Femur (tissue), 1 donor: ENCODE data around the gene MFAP2.
A peak's percentile ranks its signal among the peaks of the same experiment; 100 is the strongest.

ENCODE experiments used
- DNase-seq: peaks from one replicate; pipeline ENCODE4 v3.0.0-alpha.2; 2017

Gene MFAP2

DNA sequence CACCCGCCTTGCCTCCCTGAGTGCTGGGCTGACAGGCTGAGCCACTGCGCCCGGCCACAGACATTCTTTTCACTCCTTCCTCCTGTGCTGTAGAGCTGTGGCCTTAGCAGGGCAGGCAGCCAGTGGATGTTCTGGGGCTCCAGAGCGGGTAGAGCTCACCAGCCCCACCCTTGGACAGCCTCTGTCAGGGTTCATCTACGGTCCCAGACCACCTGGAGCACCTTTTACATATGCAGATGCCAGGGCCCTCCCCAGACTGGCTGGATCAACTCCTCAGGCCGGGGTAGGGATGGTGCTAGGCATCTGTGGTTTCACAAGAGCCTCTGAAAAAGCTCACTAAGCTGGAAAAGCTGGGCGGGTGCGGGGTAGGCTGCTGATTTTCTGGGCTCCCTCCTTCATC is 26.7 kb upstream of the MFAP2 start:
- DNase-seq, result no peak

DNA sequence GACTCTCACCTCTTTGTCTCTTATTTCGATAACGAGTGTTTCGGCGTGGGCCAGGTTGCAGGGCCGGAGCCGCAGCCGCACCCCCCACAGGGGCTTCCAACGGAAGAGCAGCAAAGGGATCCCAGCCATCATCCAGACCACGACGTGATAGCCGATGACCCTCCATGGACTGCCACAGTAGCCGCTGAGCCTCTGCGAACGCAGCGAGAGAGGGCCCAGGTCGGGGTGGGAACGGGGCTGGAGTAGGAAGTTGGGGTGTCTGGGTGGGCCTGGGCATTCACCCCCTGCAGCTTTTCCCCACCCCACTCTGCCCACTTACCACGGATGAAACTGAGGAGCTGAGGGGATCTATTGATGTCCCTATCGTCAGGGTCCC is 24.9 kb upstream of the MFAP2 start:
- no peak for DNase-seq

DNA sequence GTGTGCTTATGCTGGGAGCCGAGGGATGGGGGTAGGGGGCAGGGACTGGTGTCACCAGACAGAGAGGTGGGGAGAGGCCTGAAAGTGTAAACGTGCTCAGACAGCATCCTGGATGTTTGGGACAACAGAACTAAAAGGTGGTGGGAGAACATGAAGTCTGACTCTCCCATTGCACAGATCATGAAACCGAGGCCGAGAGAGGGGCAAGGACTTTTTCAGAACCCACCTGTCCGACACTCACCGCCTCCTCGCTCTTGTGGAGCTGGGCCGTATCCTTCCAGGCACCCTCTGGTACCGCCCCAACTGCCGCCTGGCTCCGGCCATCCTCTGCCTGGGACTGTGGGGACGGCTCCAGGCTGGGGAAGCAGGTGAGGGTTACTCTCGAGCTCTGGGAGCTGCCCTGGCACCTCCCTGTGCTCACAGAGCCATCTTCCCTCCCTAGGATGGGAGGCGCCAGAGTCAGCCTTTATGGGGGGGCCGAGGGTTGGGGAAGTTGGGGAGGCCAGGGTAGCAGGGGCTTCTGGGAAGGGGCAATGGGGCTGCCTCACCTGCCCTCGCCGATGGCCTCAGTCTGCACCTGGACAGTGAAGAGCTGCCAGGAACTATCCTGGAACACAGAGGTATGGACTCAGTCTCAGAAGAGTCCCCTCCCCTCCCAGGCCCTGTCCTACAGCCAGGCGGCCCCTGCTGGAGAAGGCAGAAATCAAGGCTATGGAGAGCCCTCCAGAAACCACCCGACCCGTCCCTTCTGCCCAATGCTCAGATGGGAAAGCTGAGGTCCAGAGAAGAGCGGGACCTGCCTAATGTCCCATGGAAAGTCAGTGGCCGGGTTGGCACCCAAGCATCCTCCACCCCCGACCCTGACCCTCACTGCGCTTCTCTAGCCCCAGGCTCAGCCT is 24.3 kb upstream of the MFAP2 start:
- no peak for DNase-seq

DNA sequence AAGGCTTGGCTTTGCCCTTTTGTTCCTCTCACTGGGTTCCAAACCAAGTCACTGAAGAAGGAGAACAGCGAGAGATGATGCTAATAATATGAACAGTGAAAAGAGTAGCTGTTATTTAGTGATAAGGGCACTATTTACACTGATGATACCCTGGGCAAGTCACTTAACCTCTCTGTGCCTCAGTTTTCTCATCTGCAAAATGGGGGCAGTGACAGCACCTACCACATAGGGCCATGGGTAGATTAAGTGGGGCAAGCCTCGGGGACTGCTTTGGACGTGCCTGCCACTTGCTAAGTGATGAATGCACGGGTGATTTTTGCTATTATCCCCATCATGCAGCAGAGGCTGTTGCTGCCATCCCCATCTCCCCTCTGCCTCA is 22.1 kb upstream of the MFAP2 start:
- DNase-seq, result no peak

DNA sequence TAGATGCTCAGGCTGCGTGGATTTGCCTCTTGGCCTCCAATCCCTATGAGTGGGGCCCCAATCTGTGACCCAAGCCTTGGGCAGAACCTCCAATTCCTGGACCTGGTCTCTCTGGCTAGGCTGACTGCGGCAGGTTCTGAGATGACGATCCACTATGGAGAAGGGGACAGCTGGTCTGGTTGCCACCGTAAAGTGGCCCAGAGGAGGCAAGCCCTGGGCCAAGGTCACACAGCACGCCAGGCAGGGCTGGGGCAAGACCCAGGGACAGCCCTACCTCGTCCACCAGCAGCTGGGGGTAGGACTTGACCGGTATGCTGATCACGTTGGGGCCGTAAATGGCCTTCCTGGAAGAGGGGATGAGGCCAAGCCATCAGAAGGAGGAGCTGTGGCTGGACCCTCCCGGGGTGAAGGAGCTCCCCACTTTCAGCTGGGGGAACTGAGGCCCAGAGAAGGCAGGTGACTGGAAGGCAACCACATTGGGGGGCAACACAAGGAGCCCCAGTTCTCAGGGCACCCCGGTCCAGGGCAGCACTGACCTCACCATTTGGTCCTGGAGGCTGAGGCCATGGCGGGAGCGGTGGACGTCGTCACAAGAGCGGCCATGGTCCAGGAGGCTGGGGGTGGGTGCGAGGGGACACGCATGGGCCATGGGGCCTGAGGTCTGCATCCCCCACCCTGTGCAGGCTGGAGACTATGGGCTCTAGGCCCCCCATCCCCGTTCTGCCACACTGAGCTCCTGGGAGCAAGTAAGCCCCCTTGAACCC is 21.5 kb upstream of the MFAP2 start:
- DNase-seq, result no peak

DNA sequence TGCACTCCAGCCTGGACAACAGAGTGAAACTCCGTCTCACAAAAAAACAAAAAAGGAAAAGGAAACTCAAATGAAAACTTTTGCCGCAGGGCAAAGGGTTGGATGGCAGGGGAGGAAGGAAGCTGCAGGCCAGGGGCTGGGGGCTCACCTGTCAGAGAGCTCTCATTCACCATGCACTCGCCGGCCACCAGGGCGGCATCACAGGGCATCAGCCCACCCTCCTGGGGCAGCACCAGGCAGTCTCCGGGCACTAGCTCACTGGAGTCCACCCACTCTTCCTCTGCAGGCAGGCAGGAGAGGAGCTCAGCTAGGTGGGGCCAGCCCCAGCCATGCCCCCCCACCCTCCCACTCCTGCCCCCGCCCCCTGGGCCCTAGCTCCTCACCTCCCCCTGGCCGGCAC is 19.4 kb upstream of the MFAP2 start:
- DNase-seq, result no peak

DNA sequence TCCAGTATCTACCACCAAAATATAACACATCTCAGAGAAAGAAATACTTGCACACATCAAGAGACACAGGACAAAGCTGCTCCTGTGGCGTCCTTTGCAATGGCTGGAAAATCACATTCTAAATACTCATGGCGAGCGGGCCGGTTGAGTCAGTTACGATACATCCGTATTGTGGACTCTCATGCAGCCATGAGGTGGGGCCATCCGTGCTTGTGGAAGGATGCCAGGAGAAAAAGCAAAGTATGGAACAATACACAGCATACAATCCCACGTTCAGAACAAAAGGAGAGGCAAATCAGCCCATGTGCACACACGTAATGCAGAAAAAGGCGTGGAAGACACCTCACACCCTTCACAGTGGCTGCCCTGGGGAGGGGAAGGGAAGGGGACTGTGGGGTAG is 18.2 kb upstream of the MFAP2 start:
- no peak for DNase-seq

DNA sequence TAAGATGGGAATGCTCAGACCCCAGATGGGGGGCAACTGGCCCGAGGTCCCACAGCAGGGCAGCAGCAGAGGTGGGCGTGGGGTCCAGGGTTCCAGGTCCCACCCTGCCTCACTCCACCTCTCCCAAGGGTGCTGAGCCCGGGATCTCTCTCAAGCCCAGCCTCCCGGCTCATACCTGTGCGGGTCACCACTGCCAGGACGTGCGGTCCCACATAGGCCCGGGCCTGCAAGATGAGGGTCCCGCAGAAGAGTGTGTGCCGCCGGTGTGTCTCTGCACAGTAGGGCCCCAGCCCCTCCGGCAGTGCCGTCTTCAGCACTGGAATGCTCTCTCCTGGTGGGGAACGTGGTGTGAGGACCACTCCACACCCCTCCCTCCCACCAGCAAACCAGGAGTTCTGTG is 16.4 kb upstream of the MFAP2 start:
- DNase-seq, result no peak

DNA sequence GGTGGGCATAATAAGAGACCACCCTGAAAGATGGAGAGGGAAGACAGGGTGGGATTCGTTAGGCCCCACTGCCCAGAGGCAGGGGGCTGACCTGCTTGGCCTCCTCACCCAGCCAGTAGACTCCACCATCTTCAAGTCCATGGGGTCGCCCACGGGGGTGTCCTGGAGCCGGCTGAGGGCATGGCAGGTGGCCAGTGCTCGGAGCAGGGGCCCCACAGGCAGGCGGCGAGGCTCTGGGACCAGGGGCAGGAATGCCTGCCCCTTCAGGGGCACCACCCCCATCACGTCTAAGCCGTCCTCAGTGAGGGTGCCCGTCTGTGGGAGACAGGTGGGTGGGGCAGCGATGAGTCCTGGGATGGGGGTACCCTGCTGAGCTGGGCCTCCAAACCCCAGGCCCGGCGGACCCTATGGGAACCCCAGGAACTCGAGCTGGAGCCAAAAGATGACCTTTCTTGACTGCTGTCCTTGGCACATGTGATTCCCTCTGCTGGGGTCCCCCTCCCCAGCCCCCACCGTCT is 13.2 kb upstream of the MFAP2 start:
- DNase-seq, result no peak

DNA sequence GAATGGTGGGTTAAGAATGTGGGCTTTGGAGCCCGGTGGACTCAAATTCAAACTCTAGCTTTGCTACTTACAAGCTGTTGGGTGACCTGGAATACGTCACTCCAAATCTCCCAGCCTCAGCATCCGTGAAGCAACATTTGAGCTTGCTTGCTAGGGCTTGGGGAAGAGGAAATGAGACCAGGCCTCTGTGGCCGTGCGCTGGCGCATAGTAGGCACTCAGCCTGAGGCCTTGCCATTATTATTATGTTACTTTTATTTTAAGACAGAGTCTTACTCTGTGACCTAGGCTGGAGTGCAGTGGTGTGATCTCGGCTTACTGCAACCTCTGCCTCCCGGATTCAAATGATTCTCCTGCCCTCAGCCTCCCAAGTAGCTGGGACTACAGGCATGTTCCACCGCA is 12.3 kb upstream of the MFAP2 start:
- no peak for DNase-seq

DNA sequence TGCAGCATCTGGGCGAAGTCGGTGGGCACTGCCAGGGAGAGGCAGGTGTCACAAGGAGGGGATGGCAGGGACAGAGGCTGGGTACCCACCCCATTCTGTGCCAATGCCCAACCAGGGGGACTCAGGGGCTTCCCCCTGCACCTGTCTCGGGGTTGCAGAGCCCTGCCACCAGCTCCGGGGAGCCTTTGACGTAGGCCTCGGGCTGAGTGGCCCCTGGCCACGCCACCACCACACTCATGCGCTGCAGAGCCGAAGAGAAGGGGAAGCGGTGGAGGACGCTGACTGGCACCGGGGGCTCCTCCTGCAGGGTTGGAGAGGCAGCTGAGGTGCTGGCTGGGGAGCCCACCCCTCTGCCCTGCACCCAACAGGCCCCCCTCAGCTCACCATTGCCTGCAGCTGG is 11.7 kb upstream of the MFAP2 start:
- no peak for DNase-seq

DNA sequence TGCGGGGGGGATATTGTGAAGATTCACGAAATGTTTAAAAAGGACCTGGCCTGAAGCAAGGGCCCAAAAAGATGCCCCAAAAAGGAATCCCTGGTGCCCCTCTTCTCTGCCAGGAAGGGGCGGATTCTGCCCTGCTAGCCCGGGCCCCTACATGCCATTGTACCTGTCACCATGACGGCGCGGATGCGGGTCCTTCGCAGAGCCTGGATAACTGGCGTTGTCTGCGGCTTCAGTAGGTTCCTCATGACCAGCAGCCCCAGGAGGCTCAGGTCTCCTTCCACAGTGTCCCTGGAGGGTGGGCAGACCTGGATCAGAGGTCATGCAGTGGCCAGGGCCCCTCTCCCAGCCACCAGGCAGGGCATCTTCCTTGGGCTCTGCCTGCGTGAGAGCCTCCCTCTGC is 11.2 kb upstream of the MFAP2 start:
- no peak for DNase-seq

DNA sequence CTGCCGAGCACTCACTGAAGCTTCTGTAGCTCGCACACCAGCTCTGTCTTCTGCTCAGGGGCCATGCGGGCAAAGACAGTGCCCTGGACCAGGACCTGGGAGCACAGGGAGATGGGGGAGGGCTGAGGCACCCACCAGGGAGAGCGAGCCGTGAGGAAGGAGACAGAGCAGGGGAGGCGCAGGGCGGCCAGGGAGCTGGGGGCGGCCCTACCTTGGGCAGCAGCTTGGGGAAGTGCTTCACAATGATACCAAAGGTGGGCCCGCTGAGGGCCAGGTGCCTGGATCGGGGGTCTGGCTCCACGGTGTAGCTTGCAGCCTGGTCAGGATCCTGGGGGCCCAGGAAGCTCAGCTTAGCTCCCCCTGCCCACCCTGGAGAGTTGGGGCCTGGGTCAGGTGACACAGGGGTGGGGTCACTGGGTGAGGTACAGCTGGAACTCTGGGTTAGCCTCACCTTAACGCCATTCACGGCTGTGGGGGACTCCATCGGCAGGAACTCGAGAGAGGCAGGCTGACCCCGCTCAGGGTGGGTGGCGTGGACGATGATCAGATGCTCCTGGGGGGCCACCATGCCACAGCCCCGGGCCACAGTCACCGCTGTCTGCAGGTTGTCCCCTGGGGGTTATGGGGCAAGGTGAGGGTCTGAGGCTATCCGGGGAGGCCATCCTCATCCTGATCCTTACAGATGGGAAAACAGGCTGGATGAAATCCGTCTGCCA is 9.4 kb upstream of the MFAP2 start:
- DNase-seq, result no peak

DNA sequence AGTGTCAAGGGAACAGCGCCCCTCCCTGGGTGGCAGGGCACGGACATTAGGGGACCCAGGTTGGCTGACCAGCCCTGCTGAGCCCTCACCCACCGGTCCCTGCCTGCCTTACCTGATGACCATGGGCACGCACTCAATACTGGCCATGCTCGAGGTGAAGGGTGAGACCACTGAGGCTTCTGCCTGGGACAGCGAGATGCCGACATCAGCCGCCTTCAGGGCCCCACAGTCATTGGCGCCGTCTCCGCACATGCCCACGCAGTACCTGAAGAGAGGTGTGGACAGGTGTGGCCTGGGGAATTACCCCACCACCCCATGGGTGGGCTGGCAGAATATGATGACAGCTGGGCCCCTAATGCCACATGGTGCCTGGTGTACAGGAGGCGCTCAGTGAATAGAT is 7.8 kb upstream of the MFAP2 start:
- DNase-seq, result no peak

DNA sequence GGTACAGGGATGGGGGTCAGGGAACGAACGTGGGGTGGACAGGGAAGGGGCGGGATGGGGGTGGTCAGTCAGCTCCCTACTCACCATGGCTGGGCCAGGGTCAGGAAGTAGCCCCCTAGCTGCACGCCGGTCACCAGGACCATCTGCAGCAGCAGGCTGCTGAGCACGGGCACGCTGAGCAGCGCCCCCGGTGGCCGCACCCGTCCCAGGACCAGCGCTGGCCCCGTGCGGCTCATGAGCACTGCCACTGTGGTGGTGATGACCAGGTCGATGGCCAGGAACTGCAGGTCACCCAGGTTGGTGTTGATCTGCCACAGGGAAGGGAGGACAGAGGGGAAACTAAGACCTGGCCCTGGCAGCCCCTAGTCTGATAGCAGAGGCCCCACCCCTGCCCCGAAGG is 6.5 kb upstream of the MFAP2 start:
- no peak for DNase-seq

DNA sequence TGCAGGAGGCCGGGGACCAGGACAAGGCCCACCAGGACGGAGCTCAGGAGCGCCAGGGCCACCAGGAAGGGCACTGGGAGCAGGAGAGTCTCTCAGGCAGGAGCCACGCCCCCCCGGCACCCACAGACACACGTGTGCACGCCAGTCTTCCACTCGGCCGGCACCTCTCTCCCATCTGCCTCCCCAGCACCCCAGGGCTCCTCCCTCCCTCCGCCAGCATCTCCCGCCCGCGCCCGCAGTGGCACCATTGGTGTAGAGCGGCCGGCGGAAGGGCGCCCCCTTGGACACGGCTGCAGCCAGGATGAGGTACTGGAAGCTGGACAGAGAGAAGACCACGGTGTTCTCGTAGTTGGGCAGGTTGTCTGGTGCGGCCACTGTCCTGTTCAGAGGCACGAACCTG is 6.1 kb upstream of the MFAP2 start:
- no peak for DNase-seq

DNA sequence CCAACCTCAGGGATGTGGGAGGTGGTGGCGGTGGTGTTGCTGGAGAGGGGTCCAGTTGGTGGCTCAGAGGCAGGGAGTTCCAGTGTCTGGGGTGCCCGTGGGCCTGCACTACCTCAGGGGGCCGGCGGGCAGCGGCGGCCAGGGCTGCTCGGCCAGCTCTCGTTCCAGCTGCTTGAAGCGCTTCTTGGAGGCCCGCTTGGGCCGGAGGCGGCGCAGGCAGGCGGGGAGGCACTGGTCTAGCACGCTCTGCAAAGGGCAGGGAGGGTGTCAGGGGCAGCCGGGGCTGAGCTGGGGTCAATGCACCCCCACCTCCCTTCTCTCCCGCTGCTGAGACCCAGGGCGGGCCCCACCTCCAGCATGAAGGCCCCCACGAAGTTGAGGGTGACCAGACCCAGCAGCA is 5.7 kb upstream of the MFAP2 start:
- DNase-seq, result no peak

DNA sequence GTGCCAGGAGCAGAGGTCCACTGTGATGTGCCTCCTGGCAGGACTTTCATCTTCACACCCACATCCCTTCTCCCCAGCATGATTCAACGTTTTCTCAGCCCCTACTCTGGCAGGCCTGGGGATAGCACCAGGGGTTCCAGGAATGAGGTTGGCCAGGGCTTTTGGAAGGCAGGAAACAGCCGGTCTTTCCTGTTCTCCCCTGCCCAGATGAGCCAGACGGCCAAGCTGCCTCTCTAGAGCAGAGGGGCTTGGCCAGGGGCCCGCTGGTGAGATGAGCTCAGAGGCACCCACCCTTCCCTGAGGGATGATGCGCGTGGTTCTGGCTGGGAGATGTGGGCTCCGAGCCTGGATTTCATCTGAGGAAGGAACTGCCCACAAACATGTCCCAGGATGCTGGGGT is 4.3 kb upstream of the MFAP2 start:
- DNase-seq, result peak; percentile 85

DNA sequence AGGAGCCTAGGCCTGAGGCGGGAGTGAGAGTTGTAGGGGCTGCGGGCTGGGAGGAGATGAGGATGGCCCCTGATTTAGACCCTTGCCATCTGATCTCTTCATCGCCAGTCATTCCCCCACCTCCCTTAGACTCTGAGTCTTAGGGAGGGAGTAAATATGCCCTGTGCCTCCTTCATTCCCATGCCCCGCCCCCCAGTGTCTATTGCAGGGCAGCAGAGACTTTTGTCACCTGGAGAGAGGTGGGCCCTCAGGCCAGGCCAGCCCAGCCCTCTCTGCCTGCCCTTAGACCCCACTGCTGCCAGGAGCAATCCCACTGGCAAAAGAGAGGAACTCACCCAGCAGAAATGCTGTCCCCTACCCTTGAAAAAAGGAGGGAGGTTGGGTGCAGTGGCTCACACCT is 3.2 kb upstream of the MFAP2 start:
- no peak for DNase-seq

DNA sequence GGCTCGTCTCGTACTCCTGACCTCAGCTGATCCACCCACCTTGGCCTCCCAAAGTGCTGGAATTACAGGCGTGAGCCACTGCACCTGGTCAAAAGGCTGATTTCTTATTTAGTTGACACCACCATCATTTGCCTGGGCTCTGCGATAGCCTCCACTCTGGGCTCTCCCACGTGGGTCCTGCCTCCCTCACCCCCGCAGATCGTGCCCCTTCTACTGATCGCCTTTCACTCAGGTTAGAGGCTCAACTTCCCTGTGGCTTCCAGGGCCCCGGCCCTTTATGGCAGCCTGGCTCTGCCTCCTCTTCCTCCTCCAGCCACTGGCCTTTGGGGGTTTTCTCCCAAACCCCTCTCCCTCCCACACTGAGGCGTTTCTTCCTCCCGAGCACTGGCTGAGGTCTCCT is 2.5 kb upstream of the MFAP2 start:
- DNase-seq, result no peak

DNA sequence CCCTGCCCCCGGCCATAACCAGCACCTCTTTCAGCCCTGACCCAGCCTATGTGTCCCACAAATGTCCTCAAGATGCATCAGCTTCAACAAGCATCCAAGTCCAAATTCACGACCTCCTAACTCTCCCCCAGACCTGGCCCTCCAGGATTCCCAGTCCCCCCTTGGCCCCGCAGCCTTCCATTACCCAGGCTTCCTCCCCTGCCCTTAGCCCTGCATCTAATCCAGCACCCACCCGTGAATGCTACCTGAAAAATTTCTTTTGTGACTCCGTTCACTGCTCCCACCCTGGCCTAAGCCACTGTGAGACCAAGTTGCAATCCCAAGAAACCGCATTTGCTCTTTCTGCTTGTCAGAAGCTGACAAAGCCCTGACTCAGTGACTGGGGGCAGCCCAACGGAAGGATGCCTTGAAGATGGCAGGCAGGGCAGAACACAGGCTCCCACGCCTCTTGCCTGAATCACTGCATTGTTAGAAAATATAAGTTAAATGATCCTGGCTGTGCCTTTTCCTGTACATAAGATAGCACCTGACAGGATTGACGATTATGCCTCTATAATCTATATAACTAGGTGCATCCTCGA is 939 bp upstream of the MFAP2 start:
- no peak for DNase-seq

DNA sequence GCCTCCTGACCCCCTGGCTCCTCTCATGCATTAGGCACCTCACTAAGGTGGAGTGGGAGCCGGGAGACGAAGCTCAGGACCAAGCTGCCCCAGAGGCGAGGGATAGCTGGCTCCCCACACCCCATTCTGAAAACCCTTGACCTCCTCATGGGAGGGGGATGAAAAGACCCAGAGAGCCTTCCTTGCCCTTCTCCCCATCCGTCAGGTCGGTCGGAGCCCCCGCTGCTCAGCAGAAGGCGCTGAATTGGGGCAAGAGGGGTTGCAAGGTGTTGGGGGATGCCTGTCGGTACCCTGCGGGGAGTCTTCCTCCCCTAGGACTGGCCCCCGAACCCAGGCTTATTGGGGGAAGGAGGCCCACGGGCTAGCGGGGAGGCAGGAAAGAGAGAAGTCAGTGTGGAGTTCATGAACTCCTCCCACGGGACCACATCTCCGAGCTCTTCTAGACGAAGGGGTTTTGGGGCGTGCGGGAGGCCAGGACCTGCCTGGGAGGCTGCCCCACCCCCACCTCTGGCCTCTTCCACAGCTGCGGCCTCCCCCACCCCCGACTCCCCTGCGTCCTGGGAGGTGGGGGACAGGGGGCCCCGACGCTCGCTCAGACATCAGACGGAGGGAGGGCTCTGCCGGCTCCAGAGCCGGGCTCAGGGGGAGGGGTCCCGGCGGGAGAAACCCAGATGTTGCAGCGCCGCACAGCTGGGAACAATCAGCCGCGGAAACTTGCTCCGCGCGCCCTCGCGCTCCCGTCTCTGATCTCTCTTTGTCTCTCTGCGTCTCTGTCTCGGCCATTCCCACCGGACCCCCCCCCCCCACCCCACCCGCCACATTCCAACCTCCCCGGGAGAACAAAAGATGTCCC is 719 bp downstream of the MFAP2 start:
- peak; percentile 69 for DNase-seq
